Measurements from ENCODE around the gene SMARCC1.
"Not testable (repeated sequence)": the region's sequence is repeated elsewhere in the genome, so short reads cannot be mapped to it uniquely, and the experiment has no call there.

The SMARCC1 gene

GRCh38 chr3:47766186-47766585, 15.5 kb downstream of the SMARCC1 start:
- H3K4me3 ChIP-seq (ENCODE audit: low read length), result no peak overlapping the region
- TF ChIP-seq CTCF (conservative IDR thresholded peaks at IDR 0.05; ENCODE audit: low read length), result no peak
- no peak for DNase-seq (ENCODE audit: low read depth)

GRCh38 chr3:47762233-47762632, 19.5 kb downstream of the SMARCC1 start:
- DNase-seq (ENCODE audit: low read depth), result peak; percentile 9
- no peak for TF ChIP-seq CTCF (conservative IDR thresholded peaks at IDR 0.05; ENCODE audit: low read length)
- no peak overlapping the region for H3K4me3 ChIP-seq (ENCODE audit: low read length)

- no peak for DNase-seq (ENCODE audit: low read depth)
- no peak overlapping the region for H3K4me3 ChIP-seq (ENCODE audit: low read length)
- no peak for TF ChIP-seq CTCF (conservative IDR thresholded peaks at IDR 0.05; ENCODE audit: low read length)
Observed at GRCh38 chr3:47761046-47761445, 20.6 kb downstream of the SMARCC1 start.

- not testable (repeated sequence) for H3K4me3 ChIP-seq (ENCODE audit: low read length); DNase-seq (ENCODE audit: low read depth)
Observed at GRCh38 chr3:47760207-47760606, 21.5 kb downstream of the SMARCC1 start.

GRCh38 chr3:47758261-47759025, 23.2 kb downstream of the SMARCC1 start:
- DNase-seq (ENCODE audit: low read depth), result no peak
- no peak for TF ChIP-seq CTCF (conservative IDR thresholded peaks at IDR 0.05; ENCODE audit: low read length)
- no peak overlapping the region for H3K4me3 ChIP-seq (ENCODE audit: low read length)

GRCh38 chr3:47752716-47753115, 29.0 kb downstream of the SMARCC1 start:
- DNase-seq (ENCODE audit: low read depth), result no peak
- no peak for TF ChIP-seq CTCF (conservative IDR thresholded peaks at IDR 0.05; ENCODE audit: low read length)
- H3K4me3 ChIP-seq (ENCODE audit: low read length), result no peak overlapping the region

- not testable (repeated sequence) for DNase-seq (ENCODE audit: low read depth); H3K4me3 ChIP-seq (ENCODE audit: low read length)
Observed at GRCh38 chr3:47750811-47751354, 30.8 kb downstream of the SMARCC1 start.

GRCh38 chr3:47747558-47747957, 34.1 kb downstream of the SMARCC1 start:
- no peak for TF ChIP-seq CTCF (conservative IDR thresholded peaks at IDR 0.05; ENCODE audit: low read length)
- DNase-seq (ENCODE audit: low read depth), result no peak
- H3K4me3 ChIP-seq (ENCODE audit: low read length), result no peak overlapping the region

Data from AG10803 (cell line).